ENCODE measurements around the gene COMMD3.

Gene COMMD3

GRCh38 chr10:22323538-22324305, 7.5 kb downstream of the COMMD3 start:
- peaks cover 48% of the 10 kb centered on the region for H3K36me3 Mint-ChIP-seq (ENCODE audit: low read depth)
- peak overlapping the region; percentile 93 for H3K4me3 Mint-ChIP-seq
- DNase-seq = no peak
- H3K4me1 Mint-ChIP-seq (ENCODE audit: low read depth) = peaks cover 51% of the 10 kb centered on the region
- peak overlapping the region; percentile 91 for H3K27ac Mint-ChIP-seq
- H3K9me3 Mint-ChIP-seq = no peaks in the 10 kb centered on the region
- peaks cover 50% of the 10 kb centered on the region for H3K27me3 Mint-ChIP-seq

- H3K9me3 Mint-ChIP-seq = no peaks in the 10 kb centered on the region
- DNase-seq = no peak
- peaks cover 51% of the 10 kb centered on the region for H3K36me3 Mint-ChIP-seq (ENCODE audit: low read depth)
- peak overlapping the region; percentile 91 for H3K27ac Mint-ChIP-seq
- peaks cover 46% of the 10 kb centered on the region for H3K4me1 Mint-ChIP-seq (ENCODE audit: low read depth)
- peaks cover 53% of the 10 kb centered on the region for H3K27me3 Mint-ChIP-seq
- H3K4me3 Mint-ChIP-seq = peak overlapping the region; percentile 93
Measured at GRCh38 chr10:22324413-22324812, 8.2 kb downstream of the COMMD3 start.

GRCh38 chr10:22324893-22325271, 8.7 kb downstream of the COMMD3 start:
- H3K4me3 Mint-ChIP-seq = peak overlapping the region; percentile 93
- peaks cover 41% of the 10 kb centered on the region for H3K4me1 Mint-ChIP-seq (ENCODE audit: low read depth)
- H3K27ac Mint-ChIP-seq = peak overlapping the region; percentile 91
- no peak for DNase-seq
- H3K27me3 Mint-ChIP-seq = peaks cover 49% of the 10 kb centered on the region
- H3K36me3 Mint-ChIP-seq (ENCODE audit: low read depth) = peaks cover 54% of the 10 kb centered on the region
- no peaks in the 10 kb centered on the region for H3K9me3 Mint-ChIP-seq

- DNase-seq = peak; percentile 73
Measured at GRCh38 chr10:22325272-22326144, 9.3 kb downstream of the COMMD3 start.

GRCh38 chr10:22326145-22326702, 10.0 kb downstream of the COMMD3 start:
- Mint-ChIP-seq H3K27me3 (peaks cover 45% of the 10 kb centered on the region), H3K27ac (peak overlapping the region; percentile 79), H3K9me3 (no peaks in the 10 kb centered on the region), H3K36me3 (ENCODE audit: low read depth) (peaks cover 62% of the 10 kb centered on the region), H3K4me3 (peak overlapping the region; percentile 74), H3K4me1 (ENCODE audit: low read depth) (peaks cover 38% of the 10 kb centered on the region)
- no peak for DNase-seq

More at GRCh38 chr10:22325272-22326144, 9.3 kb downstream of the COMMD3 start:
- Mint-ChIP-seq H3K4me3 (peak overlapping the region; percentile 93), H3K36me3 (ENCODE audit: low read depth) (peaks cover 56% of the 10 kb centered on the region), H3K9me3 (no peaks in the 10 kb centered on the region), H3K4me1 (ENCODE audit: low read depth) (peaks cover 38% of the 10 kb centered on the region), H3K27ac (peak overlapping the region; percentile 91), H3K27me3 (peaks cover 45% of the 10 kb centered on the region)

- no peak for DNase-seq
- peaks cover 8% of the 10 kb centered on the region for H3K9me3 Mint-ChIP-seq
- H3K27me3 Mint-ChIP-seq = peaks cover 46% of the 10 kb centered on the region
- peaks cover 72% of the 10 kb centered on the region for H3K36me3 Mint-ChIP-seq (ENCODE audit: low read depth)
- H3K4me1 Mint-ChIP-seq (ENCODE audit: low read depth) = peaks cover 41% of the 10 kb centered on the region
- no peak overlapping the region for H3K4me3 Mint-ChIP-seq
- no peak overlapping the region for H3K27ac Mint-ChIP-seq
Measured at GRCh38 chr10:22329150-22329549, 13.0 kb downstream of the COMMD3 start.

- Mint-ChIP-seq H3K4me1 (ENCODE audit: low read depth) (peaks cover 33% of the 10 kb centered on the region), H3K27ac (no peak overlapping the region), H3K27me3 (peaks cover 45% of the 10 kb centered on the region), H3K4me3 (no peak overlapping the region), H3K36me3 (ENCODE audit: low read depth) (peaks cover 56% of the 10 kb centered on the region), H3K9me3 (peaks cover 8% of the 10 kb centered on the region)
- DNase-seq = no peak
Measured at GRCh38 chr10:22332116-22332692, 16.0 kb downstream of the COMMD3 start.

- peaks cover 8% of the 10 kb centered on the region for H3K9me3 Mint-ChIP-seq
- H3K27ac Mint-ChIP-seq = peak overlapping the region; percentile 77
- H3K36me3 Mint-ChIP-seq (ENCODE audit: low read depth) = peaks cover 49% of the 10 kb centered on the region
- H3K4me1 Mint-ChIP-seq (ENCODE audit: low read depth) = peaks cover 36% of the 10 kb centered on the region
- DNase-seq = no peak
- H3K27me3 Mint-ChIP-seq = peaks cover 54% of the 10 kb centered on the region
- peak overlapping the region; percentile 24 for H3K4me3 Mint-ChIP-seq
Measured at GRCh38 chr10:22333167-22333974, 17.2 kb downstream of the COMMD3 start.

- Mint-ChIP-seq H3K27ac (peak overlapping the region; percentile 77), H3K9me3 (peaks cover 8% of the 10 kb centered on the region), H3K4me1 (ENCODE audit: low read depth) (peaks cover 37% of the 10 kb centered on the region), H3K36me3 (ENCODE audit: low read depth) (peaks cover 45% of the 10 kb centered on the region), H3K27me3 (peaks cover 60% of the 10 kb centered on the region), H3K4me3 (peak overlapping the region; percentile 24)
- no peak for DNase-seq
Measured at GRCh38 chr10:22333975-22334282, 17.7 kb downstream of the COMMD3 start.

- Mint-ChIP-seq H3K4me1 (ENCODE audit: low read depth) (peaks cover 42% of the 10 kb centered on the region), H3K27ac (peak overlapping the region; percentile 77), H3K9me3 (peaks cover 8% of the 10 kb centered on the region), H3K27me3 (peaks cover 64% of the 10 kb centered on the region), H3K4me3 (peak overlapping the region; percentile 75), H3K36me3 (ENCODE audit: low read depth) (peaks cover 39% of the 10 kb centered on the region)
- DNase-seq = peak; percentile 36
Measured at GRCh38 chr10:22334414-22335172, 18.4 kb downstream of the COMMD3 start.

GRCh38 chr10:22335173-22335933, 19.2 kb downstream of the COMMD3 start:
- Mint-ChIP-seq H3K36me3 (ENCODE audit: low read depth) (peaks cover 31% of the 10 kb centered on the region), H3K9me3 (peaks cover 8% of the 10 kb centered on the region), H3K27me3 (peaks cover 71% of the 10 kb centered on the region), H3K4me3 (peak overlapping the region; percentile 75), H3K4me1 (ENCODE audit: low read depth) (peaks cover 50% of the 10 kb centered on the region), H3K27ac (peak overlapping the region; percentile 77)
- DNase-seq = peak; percentile 76

- DNase-seq = no peak
- H3K9me3 Mint-ChIP-seq = peaks cover 6% of the 10 kb centered on the region
- peaks cover 44% of the 10 kb centered on the region for H3K4me1 Mint-ChIP-seq (ENCODE audit: low read depth)
- no peak overlapping the region for H3K27ac Mint-ChIP-seq
- H3K36me3 Mint-ChIP-seq (ENCODE audit: low read depth) = peaks cover 8% of the 10 kb centered on the region
- peaks cover 77% of the 10 kb centered on the region for H3K27me3 Mint-ChIP-seq
- no peak overlapping the region for H3K4me3 Mint-ChIP-seq
Measured at GRCh38 chr10:22338185-22338900, 22.2 kb downstream of the COMMD3 start.

Measured in activated T-cell treated with anti-CD3 and anti-CD28 coated beads, Interleukin-2, amount 50 U/mL, for 24 hours (primary cell).